AG08395 (cell line): ENCODE results near the gene ALKBH5.

Source experiments
- DNase-seq: peaks from one replicate; pipeline ENCODE4 v3.0.0; 2012; ENCODE audit warnings: mixed read lengths, low spot score

ALKBH5 gene

GRCh38 chr17:18158022-18158600 is 25.5 kb upstream of the ALKBH5 start:
- peak; percentile 81 for DNase-seq

GRCh38 chr17:18159551-18160120 is 24.0 kb upstream of the ALKBH5 start:
- peak; percentile 52 for DNase-seq

GRCh38 chr17:18160128-18160856 is 23.3 kb upstream of the ALKBH5 start:
- DNase-seq: no peak

- DNase-seq: no peak
Observed at GRCh38 chr17:18161207-18162145, 22.2 kb upstream of the ALKBH5 start.

- no peak for DNase-seq
Observed at GRCh38 chr17:18163547-18163946, 20.1 kb upstream of the ALKBH5 start.

GRCh38 chr17:18166894-18167293 is 16.7 kb upstream of the ALKBH5 start:
- DNase-seq: no peak

- no peak for DNase-seq
Observed at GRCh38 chr17:18167421-18167820, 16.2 kb upstream of the ALKBH5 start.

GRCh38 chr17:18172531-18173278 is 10.9 kb upstream of the ALKBH5 start:
- DNase-seq: no peak

- DNase-seq: no peak
Observed at GRCh38 chr17:18173740-18174139, 9.9 kb upstream of the ALKBH5 start.

- no peak for DNase-seq
Observed at GRCh38 chr17:18176176-18176575, 7.5 kb upstream of the ALKBH5 start.

- no peak for DNase-seq
Observed at GRCh38 chr17:18177133-18177532, 6.5 kb upstream of the ALKBH5 start.

GRCh38 chr17:18177722-18178121 is 5.9 kb upstream of the ALKBH5 start:
- no peak for DNase-seq

GRCh38 chr17:18179196-18179595 is 4.4 kb upstream of the ALKBH5 start:
- no peak for DNase-seq

- no peak for DNase-seq
Observed at GRCh38 chr17:18179804-18180203, 3.8 kb upstream of the ALKBH5 start.

- DNase-seq: no peak
Observed at GRCh38 chr17:18181358-18181757, 2.3 kb upstream of the ALKBH5 start.

- DNase-seq: no peak
Observed at GRCh38 chr17:18182110-18182977, 1.3 kb upstream of the ALKBH5 start.

- DNase-seq: peak; percentile 83
Observed at GRCh38 chr17:18182978-18183333, 672 bp upstream of the ALKBH5 start.

GRCh38 chr17:18184143-18185031 is 759 bp downstream of the ALKBH5 start:
- no peak for DNase-seq

- peak; percentile 49 for DNase-seq
Observed at GRCh38 chr17:18185391-18185790, 1.8 kb downstream of the ALKBH5 start.
